HEK293T (cell line): ENCODE measurements around the gene ZNF483.

Experiments
- CTCF ChIA-PET: fragments of 350-600 bp; formaldehyde crosslinking; extraction: SDS; loops from one replicate; lab custom pipeline; 2021; ENCODE audit warnings: antibody characterized with exemption, inconsistent platforms; lab: Yijun Ruan, JAX
- POLR2A ChIA-PET: fragments of 350-600 bp; formaldehyde crosslinking; extraction: SDS; loops from one replicate; lab custom pipeline; 2020; ENCODE audit warnings: antibody characterized with exemption, inconsistent platforms; lab: Yijun Ruan, JAX
- DNase-seq: peaks from one replicate; pipeline ENCODE4 v3.0.0; 2012; ENCODE audit warnings: mixed read lengths; ENCODE audit errors: extremely low spot score
- ARNT ChIP-seq: fragments of 450-650 bp; IDR thresholded peaks from 2 replicates; pipeline ENCODE4 v1.6.1; 2017; ENCODE audit warnings: mild to moderate bottlenecking
- BHLHE40 ChIP-seq: fragments of 450-650 bp; IDR thresholded peaks from 2 replicates; pipeline ENCODE4 v1.6.1; 2016; ENCODE audit warnings: mild to moderate bottlenecking, moderate library complexity, borderline replicate concordance
- CTBP1 ChIP-seq: fragments of 450-650 bp; IDR thresholded peaks from 2 replicates; pipeline ENCODE4 v1.6.1; 2016; ENCODE audit warnings: borderline replicate concordance
- ELF4 ChIP-seq: fragments of 450-650 bp; IDR thresholded peaks from 2 replicates; pipeline ENCODE4 v1.6.1; 2017; ENCODE audit warnings: antibody characterized with exemption
- FOXA1 ChIP-seq: fragments of 450-650 bp; IDR thresholded peaks from 2 replicates; pipeline ENCODE4 v1.6.1; 2016; ENCODE audit warnings: mild to moderate bottlenecking
- FOXK2 ChIP-seq: fragments of 450-650 bp; IDR thresholded peaks from 2 replicates; pipeline ENCODE4 v1.6.1; 2016; ENCODE audit warnings: mild to moderate bottlenecking
- FOXM1 ChIP-seq: fragments of 450-650 bp; IDR thresholded peaks from 2 replicates; pipeline ENCODE4 v1.6.1; 2017; ENCODE audit warnings: mild to moderate bottlenecking, borderline replicate concordance
- HDGF ChIP-seq: fragments of 450-650 bp; IDR thresholded peaks from 2 replicates; pipeline ENCODE4 v1.6.1; 2017; ENCODE audit warnings: antibody characterized with exemption, borderline replicate concordance
- L3MBTL2 ChIP-seq: fragments of 450-650 bp; conservative IDR thresholded peaks from 2 replicates; pipeline ENCODE4 v1.6.1; 2016; ENCODE audit warnings: mild to moderate bottlenecking
- LEF1 ChIP-seq: fragments of 450-650 bp; IDR thresholded peaks from 2 replicates; pipeline ENCODE4 v1.6.1; 2017; ENCODE audit warnings: mild to moderate bottlenecking, borderline replicate concordance
- NFRKB ChIP-seq: fragments of 450-650 bp; IDR thresholded peaks from 2 replicates; pipeline ENCODE4 v1.6.1; 2016; ENCODE audit warnings: mild to moderate bottlenecking, moderate library complexity
- PKNOX1 ChIP-seq: fragments of 450-650 bp; IDR thresholded peaks from 2 replicates; pipeline ENCODE4 v1.6.1; 2016
- SP1 ChIP-seq: fragments of 450-650 bp; IDR thresholded peaks from 2 replicates; pipeline ENCODE4 v1.6.1; 2017
- SUZ12 ChIP-seq: fragments of 450-650 bp; IDR thresholded peaks from 2 replicates; pipeline ENCODE4 v1.6.1; 2016; ENCODE audit warnings: mild to moderate bottlenecking
- TARDBP ChIP-seq: fragments of 450-650 bp; IDR thresholded peaks from 2 replicates; pipeline ENCODE4 v1.6.1; 2016
- ZNF384 ChIP-seq: fragments of 450-650 bp; IDR thresholded peaks from 2 replicates; pipeline ENCODE4 v1.6.1; 2016

The ZNF483 gene

GRCh38 chr9:111572950-111573604 lies 48.1 kb downstream of the ZNF483 start:
- ChIA-PET CTCF (interaction anchor here (0.6 to 1.0 kb wide), 2 partner anchors 47 to 207 kb away, joined by 3 read pairs; no protein-coding TSS in a partner anchor), POLR2A (no interaction called here)
- peak; percentile 26 for DNase-seq
- TF ChIP-seq PKNOX1 (no peak; the same call in 1 of the 2 replicates), SUZ12 (no peak), ELF4 (no peak), L3MBTL2 (no peak), ARNT (no peak), FOXA1 (no peak), ZNF384 (no peak), LEF1 (no peak), HDGF (no peak), TARDBP (no peak), FOXK2 (no peak), CTBP1 (no peak), NFRKB (no peak), SP1 (no peak), FOXM1 (no peak)

- TF ChIP-seq ZNF384, result no peak
- TF ChIP-seq PKNOX1, result no peak
- TF ChIP-seq TARDBP, result no peak
- TF ChIP-seq SP1, result no peak
- TF ChIP-seq CTBP1, result no peak
- no peak for TF ChIP-seq SUZ12
- no peak for TF ChIP-seq FOXA1
- no peak for TF ChIP-seq FOXM1
- TF ChIP-seq NFRKB, result no peak
- no peak for TF ChIP-seq HDGF
- POLR2A ChIA-PET, result no interaction called here
- DNase-seq, result no peak
Measured at GRCh38 chr9:111582888-111583287, 57.9 kb downstream of the ZNF483 start.

GRCh38 chr9:111586378-111586777 lies 61.4 kb downstream of the ZNF483 start:
- CTCF ChIA-PET, result no interaction called here
- POLR2A ChIA-PET, result no interaction called here
- DNase-seq, result no peak
- TF ChIP-seq HDGF (no peak), LEF1 (no peak), PKNOX1 (no peak), FOXA1 (no peak), ZNF384 (no peak), ARNT (no peak), NFRKB (no peak), CTBP1 (no peak), BHLHE40 (no peak), SP1 (no peak), ELF4 (no peak), SUZ12 (no peak), L3MBTL2 (no peak), FOXM1 (no peak)

More at GRCh38 chr9:111582888-111583287, 57.9 kb downstream of the ZNF483 start:
- CTCF ChIA-PET, result no interaction called here

- CTCF ChIA-PET, result no interaction called here
- DNase-seq, result no peak
- no peak for TF ChIP-seq TARDBP
- no peak for TF ChIP-seq HDGF
- TF ChIP-seq ARNT, result no peak
- TF ChIP-seq BHLHE40, result no peak
- TF ChIP-seq FOXK2, result no peak
- no peak for TF ChIP-seq ZNF384
- TF ChIP-seq LEF1, result no peak
- TF ChIP-seq FOXA1, result no peak
- TF ChIP-seq PKNOX1, result no peak
- no peak for TF ChIP-seq FOXM1
- POLR2A ChIA-PET, result no interaction called here
Measured at GRCh38 chr9:111588846-111589245, 63.9 kb downstream of the ZNF483 start.

GRCh38 chr9:111597852-111598732 lies 73.1 kb downstream of the ZNF483 start:
- CTCF ChIA-PET, result interaction anchor here (0.7 to 1.4 kb wide), 5 partner anchors 17 to 95 kb away, joined by 3 to 10 read pairs (median 7); partner anchors contain the start of gene DNAJC25

More at GRCh38 chr9:111597852-111598732, 73.1 kb downstream of the ZNF483 start:
- DNase-seq, result peak; percentile 27
- TF ChIP-seq SP1 (no peak), ZNF384 (peak; percentile 61), TARDBP (no peak), FOXA1 (no peak), FOXK2 (no peak)
- POLR2A ChIA-PET, result interaction anchor here (0.9 to 2.7 kb wide), 4 partner anchors 24 to 114 kb away, joined by 3 to 17 read pairs (median 6); partner anchors contain the start of genes DNAJC25 and ECPAS
